ENCODE measurements around the gene KCNK3. TPM values are rescaled to one million over a fixed set of nuclear protein-coding genes. Genes with fewer than 3 reads are reported as not detected.

Gene KCNK3
- total RNA-seq, 1 experiment from 2014 or later, result 0.09 TPM

- WGBS (ENCODE audit: extremely low coverage, insufficient read length, low lambda C conversion rate), result no CpG with 5 or more reads among the region's 11 CpGs
- H3K27ac ChIP-seq (ENCODE audit: insufficient read length, low read depth, low read length), result no peak overlapping the region
- H3K4me1 Mint-ChIP-seq, result peaks cover 0 to 16% of the 10 kb centered on the region in 2 experiments; a peak in 2 of 4 replicates
Observed at GRCh38 chr2:26712486-26713465, 20.3 kb downstream of the KCNK3 start.

More at GRCh38 chr2:26712486-26713465, 20.3 kb downstream of the KCNK3 start:
- Histone ChIP-seq H3K4ac (ENCODE audit: low read depth, low read length) (no peak overlapping the region), H3K79me2 (ENCODE audit: insufficient read depth, low read length) (no peaks in the 10 kb centered on the region), H3K4me2 (ENCODE audit: insufficient read depth, insufficient read length, low read length) (no peak overlapping the region), H3K23ac (ENCODE audit: insufficient read length, low read depth, low read length) (no peak overlapping the region), H4K91ac (ENCODE audit: insufficient read length, low read depth, low read length) (no peak overlapping the region), H2BK20ac (ENCODE audit: low read depth, low read length, poor library complexity, severe bottlenecking) (no peak overlapping the region), H3K9me3 (ENCODE audit: control insufficient read depth, low read depth, low read length) (no peaks in the 10 kb centered on the region), H3T11ph (ENCODE audit: low read length) (no peak overlapping the region), H3K23me2 (ENCODE audit: insufficient read length, low read depth, low read length, poor library complexity, severe bottlenecking) (no peaks in the 10 kb centered on the region), H3K4me1 (ENCODE audit: insufficient read depth, low read length) (no peaks in the 10 kb centered on the region), H3K27me3 (ENCODE audit: insufficient read depth, low read length) (no peaks in the 10 kb centered on the region), H3K79me1 (ENCODE audit: insufficient read depth, low read depth, low read length, poor library complexity, severe bottlenecking) (no peaks in the 10 kb centered on the region), H3K14ac (ENCODE audit: insufficient read depth, low read length) (peak overlapping the region; percentile 22; the same call in 1 of the 2 replicates), H2AFZ (ENCODE audit: low read length) (no peak overlapping the region), H2AK5ac (ENCODE audit: insufficient read length, low read length) (no peak overlapping the region), H4K8ac (replicated peaks; ENCODE audit: insufficient read length, low read depth, low read length) (no peak overlapping the region), H2BK12ac (ENCODE audit: insufficient read length, low read depth, low read length) (no peak overlapping the region), H2BK15ac (ENCODE audit: low read depth, low read length) (no peak overlapping the region), H2BK120ac (ENCODE audit: low read depth, low read length, poor library complexity, severe bottlenecking) (no peak overlapping the region), H4K20me1 (ENCODE audit: control insufficient read depth, insufficient read depth, insufficient read length) (no peaks in the 10 kb centered on the region), H2BK5ac (ENCODE audit: insufficient read length, low read length) (no peak overlapping the region), H3K56ac (ENCODE audit: insufficient read length, low read depth, low read length) (no peak overlapping the region), H3K9ac (ENCODE audit: extremely low read depth, insufficient read length, low read length) (no peak overlapping the region), H4K5ac (ENCODE audit: insufficient read length, low read depth, low read length) (no peak overlapping the region), H3K18ac (ENCODE audit: insufficient read length, low read depth, low read length) (no peak overlapping the region)
- no peak for DNase-seq
- Mint-ChIP-seq H3K9me3 (no peaks in the 10 kb centered on the region), H3K36me3 (ENCODE audit: insufficient read depth in 1 of 3, low read depth in 3 of 3) (no peaks in the 10 kb centered on the region), H3K27me3 (ENCODE audit: low read depth) (peaks cover 8% of the 10 kb centered on the region), H3K27ac (no peak overlapping the region; a peak in 2 of 7 replicates), H3K4me3 (no peak overlapping the region)
- TF ChIP-seq CTCF (conservative IDR thresholded peaks at IDR 0.05), result no peak

Measured in H9 (cell line).